Suprapubic skin (tissue), 4 donors: ENCODE results near the gene LYRM4.

ENCODE experiments used
- EP300 ChIP-seq: sonication (generic); formaldehyde crosslinking; IDR thresholded peaks from one replicate; pipeline ENCODE4 v1.6.1; 2017; ENCODE audit warnings: antibody characterized with exemption
- POLR2AphosphoS5 ChIP-seq, 3 donors: sonication (generic); formaldehyde crosslinking; IDR thresholded peaks; one replicate each; pipeline ENCODE4 v1.6.1; 2017; ENCODE audit warnings: antibody characterized with exemption in 3 of 3
- TF ChIP-seq, protein P1 (sequence below), 2 donors: fragments of 200-600 bp in 1 of 2; fragments of 450-650 bp in 1 of 2; sonication (generic) in 1 of 2; IDR thresholded peaks; one replicate each; pipeline ENCODE4 v1.5.1; 2016 to 2019; ENCODE audit warnings: antibody characterized with exemption in 2 of 2, mild to moderate bottlenecking in 1 of 2, moderate library complexity in 1 of 2

GRCh38 chr6:5127106-5127687 lies 133.6 kb downstream of the LYRM4 start:
- TF ChIP-seq, protein P1, sequence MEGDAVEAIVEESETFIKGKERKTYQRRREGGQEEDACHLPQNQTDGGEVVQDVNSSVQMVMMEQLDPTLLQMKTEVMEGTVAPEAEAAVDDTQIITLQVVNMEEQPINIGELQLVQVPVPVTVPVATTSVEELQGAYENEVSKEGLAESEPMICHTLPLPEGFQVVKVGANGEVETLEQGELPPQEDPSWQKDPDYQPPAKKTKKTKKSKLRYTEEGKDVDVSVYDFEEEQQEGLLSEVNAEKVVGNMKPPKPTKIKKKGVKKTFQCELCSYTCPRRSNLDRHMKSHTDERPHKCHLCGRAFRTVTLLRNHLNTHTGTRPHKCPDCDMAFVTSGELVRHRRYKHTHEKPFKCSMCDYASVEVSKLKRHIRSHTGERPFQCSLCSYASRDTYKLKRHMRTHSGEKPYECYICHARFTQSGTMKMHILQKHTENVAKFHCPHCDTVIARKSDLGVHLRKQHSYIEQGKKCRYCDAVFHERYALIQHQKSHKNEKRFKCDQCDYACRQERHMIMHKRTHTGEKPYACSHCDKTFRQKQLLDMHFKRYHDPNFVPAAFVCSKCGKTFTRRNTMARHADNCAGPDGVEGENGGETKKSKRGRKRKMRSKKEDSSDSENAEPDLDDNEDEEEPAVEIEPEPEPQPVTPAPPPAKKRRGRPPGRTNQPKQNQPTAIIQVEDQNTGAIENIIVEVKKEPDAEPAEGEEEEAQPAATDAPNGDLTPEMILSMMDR (IDR thresholded peaks at IDR 0.05): no peak
- no peak for TF ChIP-seq POLR2AphosphoS5 (IDR thresholded peaks at IDR 0.05)
- no peak for TF ChIP-seq EP300
